HFF-Myc (cell line): Measurements from ENCODE around the gene RPAP3.

Source experiments
- DNase-seq: peaks from one replicate; pipeline ENCODE4 v3.0.0-alpha.2; 2011; ENCODE audit warnings: low read depth; ENCODE audit errors: extremely low read depth
- H3K4me3 ChIP-seq: replicated peaks from 2 replicates; pipeline ENCODE4 v1.5.1; 2011; ENCODE audit warnings: low read depth, mild to moderate bottlenecking, control low read depth, low read length
- TF ChIP-seq, protein P1 (sequence below): IDR thresholded peaks from 2 replicates; pipeline ENCODE4 v1.5.1; 2012; ENCODE audit warnings: mild to moderate bottlenecking, low read depth, low read length, control low read depth; ENCODE audit errors: missing control alignments

The RPAP3 gene, protein sequence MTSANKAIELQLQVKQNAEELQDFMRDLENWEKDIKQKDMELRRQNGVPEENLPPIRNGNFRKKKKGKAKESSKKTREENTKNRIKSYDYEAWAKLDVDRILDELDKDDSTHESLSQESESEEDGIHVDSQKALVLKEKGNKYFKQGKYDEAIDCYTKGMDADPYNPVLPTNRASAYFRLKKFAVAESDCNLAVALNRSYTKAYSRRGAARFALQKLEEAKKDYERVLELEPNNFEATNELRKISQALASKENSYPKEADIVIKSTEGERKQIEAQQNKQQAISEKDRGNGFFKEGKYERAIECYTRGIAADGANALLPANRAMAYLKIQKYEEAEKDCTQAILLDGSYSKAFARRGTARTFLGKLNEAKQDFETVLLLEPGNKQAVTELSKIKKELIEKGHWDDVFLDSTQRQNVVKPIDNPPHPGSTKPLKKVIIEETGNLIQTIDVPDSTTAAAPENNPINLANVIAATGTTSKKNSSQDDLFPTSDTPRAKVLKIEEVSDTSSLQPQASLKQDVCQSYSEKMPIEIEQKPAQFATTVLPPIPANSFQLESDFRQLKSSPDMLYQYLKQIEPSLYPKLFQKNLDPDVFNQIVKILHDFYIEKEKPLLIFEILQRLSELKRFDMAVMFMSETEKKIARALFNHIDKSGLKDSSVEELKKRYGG

DNA sequence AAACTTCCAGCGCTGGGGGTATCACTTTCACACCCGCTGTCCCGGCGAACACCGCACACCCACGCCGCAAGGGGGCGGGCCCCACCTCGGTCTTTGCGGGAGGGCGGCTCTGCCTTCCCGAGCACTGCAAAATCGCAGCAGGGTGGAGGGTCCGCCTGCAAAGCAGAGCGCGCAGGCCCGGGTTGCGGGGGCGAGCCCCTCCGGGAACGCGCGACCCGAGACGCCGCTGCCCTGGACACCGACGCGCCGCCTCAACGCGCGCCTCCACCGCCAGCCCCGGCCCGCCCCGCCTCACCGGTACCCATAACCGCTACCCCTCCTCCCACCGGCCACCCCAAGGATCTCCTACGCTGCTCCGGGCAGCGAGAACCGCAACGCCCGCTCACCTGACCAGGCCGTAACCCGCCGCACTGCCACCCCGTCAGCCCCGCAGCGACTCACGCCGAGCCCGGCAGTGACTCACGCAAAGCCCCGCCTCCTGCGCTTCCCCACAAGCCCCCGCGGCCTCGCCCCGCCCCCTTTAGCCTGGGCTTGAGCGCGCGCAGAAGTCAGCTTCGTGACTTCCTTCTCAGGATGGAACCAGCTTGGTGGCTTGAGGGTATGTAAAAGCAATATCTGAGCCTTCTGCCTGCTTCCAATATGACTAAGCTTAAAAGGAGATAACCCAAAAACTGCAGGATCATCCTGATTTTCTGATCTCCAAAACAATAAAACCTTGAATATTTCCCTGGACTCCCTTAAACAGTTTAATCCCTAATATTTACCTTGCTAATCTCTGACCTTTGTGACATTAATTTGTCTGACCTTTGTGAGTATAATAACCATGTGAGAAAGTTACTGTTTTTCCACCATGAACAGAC lies at the start of gene RPAP3:
TSS of gene RPAP3 (minus strand) at position 465 of the 860 bp plus-strand sequence. CDS start 3,190 bp downstream, outside the sequence.
- TF ChIP-seq, protein P1, sequence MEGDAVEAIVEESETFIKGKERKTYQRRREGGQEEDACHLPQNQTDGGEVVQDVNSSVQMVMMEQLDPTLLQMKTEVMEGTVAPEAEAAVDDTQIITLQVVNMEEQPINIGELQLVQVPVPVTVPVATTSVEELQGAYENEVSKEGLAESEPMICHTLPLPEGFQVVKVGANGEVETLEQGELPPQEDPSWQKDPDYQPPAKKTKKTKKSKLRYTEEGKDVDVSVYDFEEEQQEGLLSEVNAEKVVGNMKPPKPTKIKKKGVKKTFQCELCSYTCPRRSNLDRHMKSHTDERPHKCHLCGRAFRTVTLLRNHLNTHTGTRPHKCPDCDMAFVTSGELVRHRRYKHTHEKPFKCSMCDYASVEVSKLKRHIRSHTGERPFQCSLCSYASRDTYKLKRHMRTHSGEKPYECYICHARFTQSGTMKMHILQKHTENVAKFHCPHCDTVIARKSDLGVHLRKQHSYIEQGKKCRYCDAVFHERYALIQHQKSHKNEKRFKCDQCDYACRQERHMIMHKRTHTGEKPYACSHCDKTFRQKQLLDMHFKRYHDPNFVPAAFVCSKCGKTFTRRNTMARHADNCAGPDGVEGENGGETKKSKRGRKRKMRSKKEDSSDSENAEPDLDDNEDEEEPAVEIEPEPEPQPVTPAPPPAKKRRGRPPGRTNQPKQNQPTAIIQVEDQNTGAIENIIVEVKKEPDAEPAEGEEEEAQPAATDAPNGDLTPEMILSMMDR: peak; percentile 33
- H3K4me3 ChIP-seq: peak within 1 kb of the TSS; percentile 62
- DNase-seq: peak; percentile 67

DNA sequence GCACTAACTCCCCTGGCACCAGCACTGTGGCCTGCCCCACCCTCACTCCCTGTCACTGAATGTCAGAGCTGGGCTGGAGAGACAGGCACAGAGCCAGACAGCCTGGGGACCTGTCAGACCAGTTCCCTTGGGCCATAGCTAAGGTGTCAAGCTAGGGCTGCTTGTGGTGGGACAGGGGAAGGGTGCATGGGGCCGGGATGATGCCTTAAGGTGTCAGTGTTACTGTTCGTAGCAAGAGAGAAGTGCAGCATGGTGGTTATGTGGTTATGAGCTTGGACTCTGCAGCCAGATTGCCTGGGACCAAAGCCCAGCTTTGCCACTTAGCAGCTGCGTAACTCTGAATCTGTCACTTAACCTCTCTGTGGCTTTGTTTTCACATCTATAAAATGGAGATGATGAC lies 49.1 kb upstream of the RPAP3 start:
- TF ChIP-seq, protein P1: no peak
- DNase-seq: no peak
- H3K4me3 ChIP-seq: no peak overlapping the region

DNA sequence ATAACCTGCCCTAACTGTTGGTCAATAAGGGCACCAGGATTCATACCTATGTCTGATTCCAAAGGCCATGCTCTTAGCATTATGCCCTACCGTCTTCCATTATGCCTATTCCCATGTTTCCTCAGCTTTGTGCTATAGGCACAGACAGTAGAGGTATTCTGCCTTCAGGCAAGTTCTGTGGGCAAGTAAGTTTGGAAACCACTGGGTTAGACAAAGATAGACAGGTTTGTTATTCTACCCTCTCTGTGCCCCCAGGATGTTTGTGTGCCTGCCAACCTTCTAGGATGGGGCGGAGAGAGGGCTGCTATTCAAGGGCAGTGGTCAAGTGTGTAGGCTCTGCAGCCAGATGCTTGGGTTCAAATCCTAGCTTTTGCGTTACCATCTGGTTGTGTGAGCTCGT lies 48.3 kb upstream of the RPAP3 start:
- TF ChIP-seq, protein P1: no peak
- DNase-seq: no peak
- no peak overlapping the region for H3K4me3 ChIP-seq

DNA sequence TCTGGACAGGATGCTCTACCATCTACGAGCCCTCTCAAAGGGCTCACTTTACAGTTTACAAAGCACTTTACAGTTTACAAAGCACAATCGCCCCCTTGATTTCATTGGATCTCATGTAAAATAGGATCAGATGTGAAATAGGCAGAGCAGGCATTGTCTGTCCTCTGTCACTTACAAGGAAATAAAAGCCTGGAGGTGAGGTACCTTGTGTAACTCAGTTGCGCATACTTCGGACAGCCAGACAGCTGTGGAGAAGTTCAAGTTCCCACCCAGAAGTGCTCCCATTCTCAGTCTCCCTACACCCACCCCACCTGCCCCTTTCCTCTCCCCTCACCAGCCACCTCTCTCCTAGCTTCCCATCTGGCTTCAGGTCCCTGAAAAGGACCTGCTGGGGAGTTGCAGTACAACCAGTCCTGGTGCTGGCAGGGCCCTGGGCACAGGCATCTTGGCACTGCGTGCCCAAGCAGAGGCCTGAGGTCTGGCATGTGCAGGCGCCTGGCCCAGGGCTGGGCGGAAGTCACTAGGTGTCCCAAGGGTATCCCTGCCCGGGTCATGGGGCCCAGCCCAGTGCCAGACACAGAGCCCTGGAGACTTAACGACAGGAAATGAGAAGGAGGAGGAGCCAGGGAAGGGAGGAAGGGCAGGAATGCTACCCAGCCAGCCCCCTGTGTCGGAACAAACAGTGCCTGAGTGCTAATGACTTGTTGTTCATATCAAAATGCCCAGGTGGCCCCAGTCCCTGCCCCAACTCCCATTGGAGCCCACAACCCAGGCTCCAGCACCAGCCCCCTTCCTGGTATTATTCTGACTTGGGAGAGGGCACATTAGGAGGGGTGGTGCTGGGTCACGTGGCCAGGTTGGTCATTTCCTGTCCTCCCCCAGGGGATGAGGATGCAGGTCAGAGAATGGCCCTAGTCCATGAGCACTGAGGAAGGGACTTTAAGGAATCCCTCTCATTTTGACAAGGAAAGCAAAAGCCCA lies 47.5 kb upstream of the RPAP3 start:
- TF ChIP-seq, protein P1: no peak
- H3K4me3 ChIP-seq: no peak overlapping the region
- DNase-seq: no peak

DNA sequence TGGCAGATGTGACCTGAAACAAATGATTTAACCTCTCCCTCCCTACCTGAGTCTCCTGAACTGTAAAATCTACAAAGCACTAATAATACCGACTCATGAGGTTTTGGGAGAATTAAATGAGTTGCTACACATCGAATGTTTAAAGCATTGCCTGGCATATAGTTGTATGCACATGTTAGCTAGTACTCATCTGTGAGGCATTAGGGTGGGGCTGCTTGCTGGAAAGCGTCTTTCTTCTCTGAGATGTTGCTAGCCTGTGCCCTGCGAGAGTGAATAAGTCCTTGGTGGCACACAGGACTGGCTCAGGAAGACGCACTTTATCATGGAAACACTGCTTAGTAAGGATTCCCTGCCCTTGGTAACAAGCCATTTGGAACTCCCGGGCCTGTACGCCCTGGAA lies 46.7 kb upstream of the RPAP3 start:
- DNase-seq: no peak
- no peak overlapping the region for H3K4me3 ChIP-seq
- TF ChIP-seq, protein P1: no peak
